SK-N-SH (cell line): ENCODE data around the gene PRELP.

Experiments used
- CTCF ChIP-seq: fragments of 200-600 bp; sonication (generic); IDR thresholded peaks from 2 replicates; pipeline ENCODE4 v1.6.1; 2017; ENCODE audit warnings: antibody characterized with exemption, mild to moderate bottlenecking, moderate library complexity
- EP300 ChIP-seq, 2 experiments: IDR thresholded peaks; 2 replicates each; pipeline versions ENCODE4 v1.4.0 to v1.6.1; 2012; ENCODE audit warnings: borderline replicate concordance in 1 of 2, low read depth in 1 of 2, low read length in 1 of 2
- EZH2phosphoT487 ChIP-seq: fragments of 200-600 bp; sonication (generic); IDR thresholded peaks from 2 replicates; pipeline ENCODE4 v1.6.1; 2017; ENCODE audit warnings: low read depth, mixed run types, mild to moderate bottlenecking, antibody characterized with exemption, moderate library complexity, borderline replicate concordance
- FOXM1 ChIP-seq: IDR thresholded peaks from 2 replicates; pipeline ENCODE4 v1.4.0; 2012; ENCODE audit warnings: low read depth, mild to moderate bottlenecking
- MXI1 ChIP-seq: IDR thresholded peaks from 2 replicates; pipeline ENCODE4 v1.6.1; 2012; ENCODE audit warnings: mild to moderate bottlenecking, low read depth, low read length, improper control_type of control experiment
- POLR2AphosphoS5 ChIP-seq: IDR thresholded peaks from 2 replicates; pipeline ENCODE4 v1.6.1; 2012; ENCODE audit warnings: low read depth, low read length
- RAD21 ChIP-seq: IDR thresholded peaks from 2 replicates; pipeline ENCODE4 v1.6.1; 2012; ENCODE audit warnings: mild to moderate bottlenecking, low read length
- RCOR1 ChIP-seq: fragments of 150-350 bp; IDR thresholded peaks from 2 replicates; pipeline ENCODE4 v1.6.1; 2017; ENCODE audit warnings: antibody characterized with exemption, low read length
- RFX5 ChIP-seq: IDR thresholded peaks from 2 replicates; pipeline ENCODE4 v1.6.1; 2012; ENCODE audit warnings: mild to moderate bottlenecking, improper control_type of control experiment, low read length
- TAF1 ChIP-seq: IDR thresholded peaks from 2 replicates; pipeline ENCODE4 v1.6.1; 2012; ENCODE audit warnings: low read depth, mild to moderate bottlenecking, low read length, moderate library complexity, borderline replicate concordance
- YY1 ChIP-seq: IDR thresholded peaks from 2 replicates; pipeline ENCODE4 v1.4.0; 2012; ENCODE audit warnings: low read depth, mild to moderate bottlenecking

- TF ChIP-seq RAD21, result no peak
- no peak for TF ChIP-seq MXI1
- no peak for TF ChIP-seq RCOR1
- no peak for TF ChIP-seq TAF1
- TF ChIP-seq CTCF, result no peak
- TF ChIP-seq FOXM1, result no peak
- no peak for TF ChIP-seq POLR2AphosphoS5
- TF ChIP-seq RFX5, result no peak
- no peak for TF ChIP-seq EZH2phosphoT487
- no peak for TF ChIP-seq YY1
- no peak for TF ChIP-seq EP300 (IDR thresholded peaks at IDR 0.05; ENCODE audit: borderline replicate concordance in 1 of 2, low read depth in 1 of 2, low read length in 1 of 2)
Measured at GRCh38 chr1:203479646-203480045, 4.0 kb downstream of the PRELP start.
